Upper lobe of left lung (tissue), 4 donors: ENCODE data around the gene LARGE1.

Experiments
- EP300 ChIP-seq, 4 donors: sonication (generic); formaldehyde crosslinking; IDR thresholded peaks; one replicate each; pipeline ENCODE4 v1.5.1; 2017; ENCODE audit warnings: antibody characterized with exemption in 4 of 4, control low read depth in 2 of 4
- TF ChIP-seq, protein P1 (sequence below), 6 experiments: fragments of 450-650 bp in 4 of 6; fragments of 200-600 bp in 2 of 6; sonication (generic) in 2 of 6; IDR thresholded peaks; one replicate each; pipeline ENCODE4 v1.5.1; 2016 to 2019; ENCODE audit warnings: antibody characterized with exemption in 6 of 6

DNA sequence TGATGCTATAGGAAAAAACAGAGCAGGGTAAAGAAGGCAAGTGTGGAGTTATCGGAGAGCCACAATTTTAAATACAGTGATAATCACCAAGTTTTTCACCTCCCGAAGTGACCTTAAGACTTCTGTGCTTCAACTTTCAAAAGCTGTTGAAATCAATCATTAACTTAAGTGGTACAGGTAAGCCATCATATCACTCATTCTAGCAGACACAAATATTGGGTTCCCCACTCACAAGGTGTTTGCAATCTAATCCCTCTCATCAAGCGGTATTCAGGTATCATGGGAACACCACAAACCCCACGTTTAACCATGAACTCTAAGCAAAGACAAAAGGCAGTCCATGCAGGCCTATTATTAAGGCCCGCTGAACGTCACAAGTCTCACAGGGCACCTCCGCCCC, 26.8 kb downstream of the LARGE1 start:
- TF ChIP-seq, protein P1, sequence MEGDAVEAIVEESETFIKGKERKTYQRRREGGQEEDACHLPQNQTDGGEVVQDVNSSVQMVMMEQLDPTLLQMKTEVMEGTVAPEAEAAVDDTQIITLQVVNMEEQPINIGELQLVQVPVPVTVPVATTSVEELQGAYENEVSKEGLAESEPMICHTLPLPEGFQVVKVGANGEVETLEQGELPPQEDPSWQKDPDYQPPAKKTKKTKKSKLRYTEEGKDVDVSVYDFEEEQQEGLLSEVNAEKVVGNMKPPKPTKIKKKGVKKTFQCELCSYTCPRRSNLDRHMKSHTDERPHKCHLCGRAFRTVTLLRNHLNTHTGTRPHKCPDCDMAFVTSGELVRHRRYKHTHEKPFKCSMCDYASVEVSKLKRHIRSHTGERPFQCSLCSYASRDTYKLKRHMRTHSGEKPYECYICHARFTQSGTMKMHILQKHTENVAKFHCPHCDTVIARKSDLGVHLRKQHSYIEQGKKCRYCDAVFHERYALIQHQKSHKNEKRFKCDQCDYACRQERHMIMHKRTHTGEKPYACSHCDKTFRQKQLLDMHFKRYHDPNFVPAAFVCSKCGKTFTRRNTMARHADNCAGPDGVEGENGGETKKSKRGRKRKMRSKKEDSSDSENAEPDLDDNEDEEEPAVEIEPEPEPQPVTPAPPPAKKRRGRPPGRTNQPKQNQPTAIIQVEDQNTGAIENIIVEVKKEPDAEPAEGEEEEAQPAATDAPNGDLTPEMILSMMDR (IDR thresholded peaks at IDR 0.05), result no peak
- TF ChIP-seq EP300 (IDR thresholded peaks at IDR 0.05), result no peak
